Measurements from ENCODE around the gene AKNA.
"Not testable (repeated sequence)": the region's sequence is repeated elsewhere in the genome, so short reads cannot be mapped to it uniquely, and the experiment has no call there.

- not testable (repeated sequence) for TF ChIP-seq CBX5 (IDR thresholded peaks at IDR 0.05; ENCODE audit: low read depth, low read length); PHF8 (conservative IDR thresholded peaks at IDR 0.05; ENCODE audit: low read depth, low read length); CTCF (IDR thresholded peaks at IDR 0.05; ENCODE audit: control extremely low read depth in 1 of 3, insufficient read depth in 1 of 3, low read depth in 1 of 3, low read length in 3 of 3); CEBPB (IDR thresholded peaks at IDR 0.05; ENCODE audit: low read depth, low read length); POLR2AphosphoS5 (IDR thresholded peaks at IDR 0.05; ENCODE audit: low read depth, low read length); POLR2A (IDR thresholded peaks at IDR 0.05; ENCODE audit: control extremely low read depth in 1 of 2, low read depth in 2 of 2, low read length in 2 of 2); TCF12 (IDR thresholded peaks at IDR 0.05; ENCODE audit: low read depth, low read length); RAD21 (IDR thresholded peaks at IDR 0.05 in 1 of 2, conservative IDR thresholded peaks at IDR 0.05 in 1 of 2; ENCODE audit: low read depth in 2 of 2, low read length in 2 of 2); BRCA1 (IDR thresholded peaks at IDR 0.05; ENCODE audit: low read depth, low read length)
Observed at GRCh38 chr9:114320710-114321109, 67.1 kb downstream of the AKNA start.
